HG02763 (cell line): ENCODE data around the gene AP2A1.
A peak's percentile ranks its signal among the peaks of the same experiment; 100 is the strongest.
"Not testable (repeated sequence)": the region's sequence is repeated elsewhere in the genome, so short reads cannot be mapped to it uniquely, and the experiment has no call there.

Experiments
- ATAC-seq: cut with Tn5 transposase; IDR thresholded peaks from one replicate; pipeline ENCODE4 v1.9.1; 2021; ENCODE audit warnings: mild to moderate bottlenecking, moderate library complexity; ENCODE audit not compliant: unreplicated experiment

AP2A1 gene

GRCh38 chr19:49811328-49811727, 44.5 kb downstream of the AP2A1 start:
- no peak for ATAC-seq

- ATAC-seq: no peak
Measured at GRCh38 chr19:49812452-49812996, 45.7 kb downstream of the AP2A1 start.

GRCh38 chr19:49812997-49813861, 46.4 kb downstream of the AP2A1 start, which contains the start of gene FUZ:
FUZ (minus strand) TSS chr19:49813292; CDS start chr19:49813106, 186 bp downstream.
- peak; percentile 40 for ATAC-seq

- ATAC-seq: no peak
Measured at GRCh38 chr19:49814010-49814409, 47.2 kb downstream of the AP2A1 start.

GRCh38 chr19:49816590-49816989, 49.8 kb downstream of the AP2A1 start:
- no peak for ATAC-seq

- ATAC-seq: peak; percentile 66
Measured at GRCh38 chr19:49817964-49818648, 51.3 kb downstream of the AP2A1 start, which contains the start of gene MED25. MED25 (plus strand) TSS chr19:49818289; CDS start chr19:49818342, 53 bp downstream.

- no peak for ATAC-seq
Measured at GRCh38 chr19:49818649-49819370, 52.0 kb downstream of the AP2A1 start.

GRCh38 chr19:49819452-49820115, 52.8 kb downstream of the AP2A1 start:
- not testable (repeated sequence) for ATAC-seq

- no peak for ATAC-seq
Measured at GRCh38 chr19:49820125-49820524, 53.3 kb downstream of the AP2A1 start.

- no peak for ATAC-seq
Measured at GRCh38 chr19:49823472-49823871, 56.7 kb downstream of the AP2A1 start.

GRCh38 chr19:49824662-49825061, 57.9 kb downstream of the AP2A1 start:
- ATAC-seq: no peak

GRCh38 chr19:49827034-49827433, 60.2 kb downstream of the AP2A1 start:
- ATAC-seq: no peak

- no peak for ATAC-seq
Measured at GRCh38 chr19:49829200-49829599, 62.4 kb downstream of the AP2A1 start.

GRCh38 chr19:49829721-49830120, 62.9 kb downstream of the AP2A1 start:
- no peak for ATAC-seq

GRCh38 chr19:49830766-49831165, 64.0 kb downstream of the AP2A1 start:
- no peak for ATAC-seq

GRCh38 chr19:49831592-49831991, 64.8 kb downstream of the AP2A1 start:
- ATAC-seq: no peak

- ATAC-seq: no peak
Measured at GRCh38 chr19:49832556-49832955, 65.8 kb downstream of the AP2A1 start.

- no peak for ATAC-seq
Measured at GRCh38 chr19:49833599-49833998, 66.8 kb downstream of the AP2A1 start.

GRCh38 chr19:49835562-49835961, 68.8 kb downstream of the AP2A1 start:
- ATAC-seq: no peak
